NOMO-1 treated with DMSO at 0.1 percent for 48 hours (cell line): Measurements from ENCODE around the gene GPD2.
A peak's percentile ranks its signal among the peaks of the same experiment; 100 is the strongest.
"Not testable (repeated sequence)": the region's sequence is repeated elsewhere in the genome, so short reads cannot be mapped to it uniquely, and the experiment has no call there.

Experiments used
- DNase-seq: peaks from one replicate; lab custom pipeline; 2025; ENCODE audit not compliant: unreplicated experiment; lab: John Stamatoyannopoulos, UW

GPD2 gene

DNA sequence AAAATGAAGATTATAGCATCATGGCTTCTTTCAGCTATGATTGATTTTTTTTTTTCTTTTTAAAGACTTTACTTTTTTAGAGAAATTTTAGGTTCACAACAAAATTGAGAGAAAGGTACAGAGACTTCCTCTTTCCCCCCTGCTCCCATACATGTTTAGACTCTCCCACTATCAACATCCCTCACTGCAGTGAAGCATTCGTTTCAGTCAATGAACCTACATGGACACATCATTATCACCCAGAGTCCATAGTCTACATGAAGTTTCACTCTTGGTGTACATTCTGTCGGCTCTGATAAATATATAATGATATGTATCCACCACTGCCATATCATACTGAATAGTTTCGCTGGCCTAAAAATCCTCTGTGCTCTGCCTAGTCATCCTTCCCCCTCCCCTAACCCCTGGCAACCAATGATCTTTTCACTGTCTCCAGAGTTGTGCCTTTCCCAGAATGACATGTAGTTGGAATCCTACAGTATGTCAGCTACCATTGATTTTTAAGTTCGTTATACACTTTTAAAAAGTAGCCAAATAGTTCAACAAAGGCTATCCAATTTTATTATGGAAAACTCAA lies 86.8 kb downstream of the GPD2 start:
- no peak for DNase-seq

DNA sequence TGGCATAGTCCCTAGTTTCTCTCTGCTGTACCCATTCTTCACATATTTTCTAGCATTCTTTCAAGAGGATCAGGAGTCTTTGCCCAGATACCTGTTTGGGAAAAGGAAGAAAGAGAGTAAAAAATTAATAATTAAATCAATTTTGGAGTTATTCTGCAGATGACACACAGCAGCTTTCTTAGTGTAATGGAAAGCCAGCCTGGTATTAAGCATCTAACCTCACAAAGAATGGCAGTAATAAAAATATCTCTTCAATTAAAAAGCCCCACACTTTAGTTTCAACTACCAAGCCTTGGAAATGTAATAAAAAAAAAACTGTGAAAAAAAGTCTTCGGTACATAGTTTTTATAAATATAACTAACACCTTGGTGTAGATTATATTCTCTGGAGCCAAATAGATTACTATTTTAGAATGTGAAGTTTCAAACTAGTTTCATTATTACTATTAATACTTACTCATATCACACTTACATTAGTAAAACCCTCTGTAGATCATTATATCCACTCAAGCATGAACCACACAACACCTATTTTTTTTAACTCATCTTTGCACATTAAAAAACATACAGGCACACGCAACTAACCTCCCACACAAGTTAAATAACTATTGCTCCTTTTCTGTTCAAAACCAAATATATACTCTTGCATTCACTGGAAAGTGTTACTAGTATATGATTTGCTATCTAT lies 90.9 kb downstream of the GPD2 start:
- DNase-seq, result no peak

DNA sequence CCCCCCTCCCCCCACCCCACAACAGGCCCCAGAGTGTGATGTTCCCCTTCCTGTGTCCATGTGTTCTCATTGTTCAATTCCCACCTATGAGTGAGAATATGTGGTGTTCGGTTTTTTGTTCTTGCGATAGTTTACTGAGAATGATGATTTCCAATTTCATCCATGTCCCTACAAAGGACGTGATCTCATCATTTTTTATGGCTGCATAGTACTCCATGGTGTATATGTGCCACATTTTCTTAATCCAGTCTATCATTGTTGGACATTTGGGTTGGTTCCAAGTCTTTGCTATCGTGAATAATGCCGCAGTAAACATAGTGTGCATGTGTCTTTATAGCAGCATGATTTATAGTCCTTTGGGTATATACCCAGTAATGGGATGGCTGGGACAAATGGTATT lies 92.4 kb downstream of the GPD2 start:
- not testable (repeated sequence) for DNase-seq

DNA sequence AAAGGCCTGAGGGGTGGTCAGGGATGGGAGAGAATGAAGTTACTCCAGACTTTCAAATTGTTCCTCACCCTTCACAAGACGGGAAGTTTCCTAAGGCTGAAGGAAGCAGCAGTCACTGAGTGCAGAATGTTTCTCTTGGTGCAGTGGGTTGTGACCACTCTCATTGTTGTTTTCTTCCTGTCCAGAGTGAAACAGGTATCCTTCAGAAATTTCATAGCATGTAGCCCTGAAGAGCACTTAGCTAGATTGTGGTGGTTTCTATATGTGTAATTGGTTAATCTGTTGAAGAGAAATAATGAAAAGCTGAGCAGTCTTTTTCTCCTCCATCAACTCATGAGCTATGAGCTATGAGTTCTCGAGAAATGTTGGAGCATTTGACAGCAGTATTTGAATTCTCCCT lies 96.8 kb downstream of the GPD2 start:
- DNase-seq, result no peak

DNA sequence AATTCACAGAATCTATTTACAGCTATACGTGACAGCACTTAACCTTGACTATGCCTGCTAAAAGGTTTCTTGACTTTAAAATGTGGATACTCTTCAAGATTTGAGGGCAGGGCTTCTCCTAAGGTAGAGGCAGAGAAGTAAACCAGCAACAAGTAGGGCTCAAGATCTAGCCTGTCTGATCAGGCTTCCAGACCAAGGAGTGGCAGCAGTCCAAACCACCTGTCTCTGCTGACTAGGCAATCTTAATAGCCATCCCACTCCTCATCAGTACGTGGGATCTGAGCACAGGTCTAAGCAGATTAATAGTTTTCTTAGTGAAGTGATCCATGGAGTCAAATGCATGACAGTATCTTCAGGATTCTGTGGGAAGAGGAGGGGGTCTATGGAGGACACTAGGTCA lies 100.4 kb downstream of the GPD2 start:
- DNase-seq, result no peak

DNA sequence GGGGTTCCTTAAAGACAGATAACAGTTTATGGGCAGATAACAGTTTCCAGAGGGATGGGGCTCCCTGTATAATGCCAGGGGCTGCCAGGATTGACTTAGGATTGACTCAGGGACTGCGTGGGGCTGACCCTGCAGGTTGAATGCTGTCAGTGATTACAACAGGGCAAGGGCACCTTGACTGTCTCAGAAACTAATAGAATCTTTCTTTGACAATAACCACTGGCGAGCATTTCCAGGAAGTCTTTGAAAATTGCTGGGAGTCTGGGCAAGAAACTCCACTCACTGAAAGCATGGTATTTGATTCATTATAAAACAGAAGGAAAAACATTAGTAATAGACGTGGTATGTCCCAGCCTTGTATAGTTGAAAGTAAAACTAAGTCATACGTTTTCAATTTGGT lies 101.0 kb downstream of the GPD2 start:
- DNase-seq, result no peak

DNA sequence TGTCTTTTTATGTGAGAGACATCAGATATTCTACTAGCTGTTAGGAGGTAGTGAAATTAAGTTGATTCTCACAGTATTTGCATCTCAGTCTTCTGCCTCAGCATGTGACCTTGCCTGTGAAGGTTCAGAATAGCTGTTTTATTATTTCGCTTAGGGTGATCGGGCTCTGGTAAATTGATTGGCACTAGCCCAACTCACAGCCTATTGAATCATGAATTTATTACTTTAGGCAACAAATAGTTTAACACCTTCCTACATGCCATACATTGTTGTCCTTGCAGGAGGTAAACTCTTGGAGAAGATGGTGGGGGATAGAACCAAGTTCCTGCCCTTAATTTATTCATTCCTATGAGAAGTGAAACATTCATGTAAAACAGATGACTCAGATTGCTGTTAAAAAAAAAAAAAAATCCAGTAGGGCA lies 101.9 kb downstream of the GPD2 start:
- no peak for DNase-seq

DNA sequence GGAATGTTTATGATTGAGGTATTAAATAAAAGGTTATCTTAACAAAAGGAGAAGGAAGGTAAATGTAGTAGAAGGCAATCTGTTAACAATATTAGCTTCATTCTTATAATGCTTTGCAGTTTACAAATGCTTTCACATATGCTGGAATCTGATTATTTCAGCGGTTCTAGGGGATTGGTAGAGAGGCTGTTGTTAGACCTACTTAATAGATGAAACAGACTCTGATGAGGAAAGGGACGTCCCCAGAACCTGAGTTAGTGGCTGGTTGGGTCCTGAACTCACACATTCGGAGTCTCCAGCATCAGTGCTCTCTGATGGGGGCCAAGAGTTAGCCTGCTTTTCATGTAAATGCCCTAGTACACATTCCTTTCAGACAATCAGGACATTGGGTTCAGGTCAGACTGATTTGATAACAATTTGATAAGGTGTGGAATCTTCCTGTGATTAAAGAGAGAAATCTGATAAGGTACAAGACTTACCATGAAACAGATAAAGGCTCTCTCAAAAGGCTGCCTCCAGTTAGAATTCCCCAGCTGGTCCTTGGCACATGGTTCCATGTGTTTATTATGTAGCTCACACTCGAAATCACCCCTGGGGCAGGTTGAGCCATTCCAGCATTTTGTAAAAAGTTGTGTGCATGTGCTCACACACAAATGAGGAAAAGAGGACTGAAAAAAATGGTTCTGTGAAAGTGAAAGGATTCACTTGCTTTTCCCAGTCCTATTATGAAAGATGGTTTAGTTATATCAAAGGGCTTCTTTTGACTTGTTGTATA lies 103.1 kb downstream of the GPD2 start:
- no peak for DNase-seq

DNA sequence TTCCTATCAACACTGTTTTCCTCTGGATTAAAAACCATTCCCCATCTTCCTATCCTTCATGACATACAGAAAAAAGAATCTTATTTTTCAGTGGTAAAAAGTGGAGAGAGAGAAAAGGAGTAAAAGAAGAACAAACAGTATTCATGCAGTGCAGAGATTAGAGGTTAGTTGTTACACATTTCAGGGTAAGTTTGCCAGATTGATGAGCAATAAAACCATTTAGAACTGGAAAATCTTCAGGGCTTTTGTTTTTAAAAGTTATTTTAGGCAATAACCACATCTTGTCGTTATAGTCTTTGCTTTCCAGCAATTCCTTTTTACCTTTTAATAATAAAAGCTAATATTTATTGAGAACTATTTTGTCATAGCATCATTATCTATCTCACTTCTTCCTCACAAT lies 104.5 kb downstream of the GPD2 start:
- no peak for DNase-seq

DNA sequence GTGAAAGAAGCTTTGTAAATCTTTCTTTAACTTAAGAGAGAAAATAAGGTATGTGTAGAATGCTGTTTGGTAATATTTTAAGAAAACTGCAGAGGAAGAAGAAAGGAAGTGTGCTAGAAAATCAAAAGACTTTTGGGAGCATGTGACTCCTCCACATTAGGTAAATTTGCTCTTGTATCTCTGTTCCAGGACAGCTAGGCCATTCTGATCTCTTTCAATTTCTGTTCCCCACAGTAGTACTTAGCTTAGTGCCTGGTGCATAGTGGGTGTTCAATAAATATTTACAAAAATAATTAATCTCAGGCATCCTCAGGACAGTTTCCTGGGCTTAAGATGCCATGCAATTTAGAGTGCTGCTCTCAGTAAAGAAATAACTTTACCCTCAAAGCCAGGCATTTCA lies 105.0 kb downstream of the GPD2 start:
- DNase-seq, result no peak

DNA sequence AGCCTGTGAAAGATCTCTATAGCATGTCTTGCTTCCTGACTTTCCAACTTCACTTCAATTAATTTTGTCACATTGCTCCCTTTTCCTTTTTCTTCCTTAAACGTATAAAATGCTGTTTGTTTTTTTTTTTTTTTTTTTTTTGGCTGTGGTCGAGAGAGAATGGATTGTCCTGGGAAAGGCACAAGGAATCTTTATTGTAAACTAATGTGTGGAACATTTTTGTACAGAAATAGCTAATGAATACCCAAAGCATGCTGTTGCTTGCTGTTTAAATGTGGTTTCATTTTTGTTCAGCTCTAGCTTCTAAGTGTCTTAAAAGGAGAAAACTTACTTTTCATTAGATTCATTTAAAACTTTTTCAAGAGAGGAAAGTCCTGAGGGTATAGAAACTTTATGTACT lies 105.5 kb downstream of the GPD2 start:
- no peak for DNase-seq

DNA sequence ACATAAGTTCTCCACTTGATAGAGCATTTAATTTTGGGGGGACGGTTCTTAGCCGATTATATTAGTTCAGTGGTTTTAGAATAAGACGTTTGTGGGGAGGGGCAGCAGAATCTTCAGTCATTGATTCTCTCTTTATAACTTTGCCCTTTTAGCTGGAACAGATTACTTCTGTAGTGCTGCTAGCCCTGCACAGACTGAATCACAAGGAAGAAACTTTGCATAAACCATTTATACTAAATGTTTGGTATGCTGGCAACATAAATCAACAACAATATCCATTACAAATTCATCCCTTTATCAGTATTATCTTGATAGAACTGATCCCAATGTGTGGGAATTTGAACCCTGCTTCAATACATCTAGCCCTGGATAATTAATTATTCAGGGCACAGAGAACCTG lies 112.2 kb downstream of the GPD2 start:
- no peak for DNase-seq

DNA sequence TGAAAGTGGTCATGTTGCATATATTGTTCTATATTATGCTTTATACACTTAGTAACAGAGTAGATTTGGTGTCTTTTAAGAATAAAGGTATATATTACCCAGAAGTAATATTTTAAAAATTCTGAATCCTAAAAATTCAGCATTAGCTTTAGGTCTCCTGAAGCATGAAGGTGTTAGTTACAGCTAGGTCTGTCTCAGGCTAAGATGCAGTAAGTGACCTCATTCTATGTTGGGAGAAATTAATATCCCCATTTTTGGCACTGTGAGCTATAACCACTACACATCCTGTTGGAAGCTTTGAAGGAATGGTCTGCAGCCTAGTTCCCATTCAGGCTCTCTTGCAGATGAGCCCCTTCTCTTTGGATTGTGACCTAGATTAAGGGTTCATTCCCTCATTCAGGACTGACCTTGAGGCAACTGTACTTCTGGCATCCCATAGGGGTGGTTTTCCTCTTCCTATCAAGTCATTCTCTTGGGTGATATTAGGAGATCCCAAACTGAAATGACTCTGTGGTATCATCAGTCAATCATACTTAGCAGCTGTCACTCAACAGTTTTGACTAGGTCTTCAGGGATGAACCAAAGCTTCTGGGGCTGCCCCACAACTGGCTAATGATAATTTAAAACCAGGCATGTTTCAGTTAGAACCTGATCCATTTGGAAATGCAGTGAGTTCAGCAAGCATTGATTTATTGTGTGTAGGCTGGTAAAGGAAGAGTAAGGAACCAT lies 117.7 kb downstream of the GPD2 start:
- DNase-seq, result no peak

DNA sequence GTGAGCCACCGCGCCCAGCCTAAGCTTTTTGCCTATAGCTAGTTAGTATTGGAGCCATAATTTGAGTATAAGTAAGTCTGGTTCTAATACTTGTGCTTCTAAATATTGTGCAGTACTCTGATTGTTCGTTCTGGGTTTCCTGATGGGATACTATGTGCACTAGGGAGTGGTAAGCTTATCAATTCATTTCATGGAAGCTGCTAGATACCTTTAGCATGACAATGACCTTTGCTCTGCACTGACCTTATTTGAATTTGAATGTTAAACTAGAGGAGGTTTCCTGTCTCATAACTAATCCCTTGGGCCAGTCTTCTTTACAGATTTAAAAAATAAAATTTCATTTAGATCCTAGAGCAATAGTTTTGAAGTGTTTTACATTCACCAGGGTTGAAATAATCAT lies 125.1 kb downstream of the GPD2 start:
- DNase-seq, result no peak

DNA sequence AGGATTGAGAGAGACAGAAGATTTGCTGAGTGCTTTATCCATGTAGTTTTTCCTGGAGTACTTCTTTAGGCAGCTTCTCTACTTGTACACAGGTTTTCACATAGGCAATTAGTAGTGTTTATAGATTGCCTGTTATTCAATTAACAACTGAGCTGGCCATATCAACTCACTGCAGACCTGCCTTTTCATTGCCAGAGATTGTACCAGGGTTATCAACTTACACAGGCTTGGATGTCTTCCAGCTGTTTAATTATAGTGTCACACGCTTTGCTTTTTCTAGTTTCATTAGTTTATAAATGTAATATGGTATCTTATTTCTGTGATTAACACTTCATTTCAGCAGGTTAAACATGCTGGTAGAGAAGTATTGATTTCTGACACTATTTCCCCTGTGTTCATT lies 125.9 kb downstream of the GPD2 start:
- DNase-seq, result no peak

DNA sequence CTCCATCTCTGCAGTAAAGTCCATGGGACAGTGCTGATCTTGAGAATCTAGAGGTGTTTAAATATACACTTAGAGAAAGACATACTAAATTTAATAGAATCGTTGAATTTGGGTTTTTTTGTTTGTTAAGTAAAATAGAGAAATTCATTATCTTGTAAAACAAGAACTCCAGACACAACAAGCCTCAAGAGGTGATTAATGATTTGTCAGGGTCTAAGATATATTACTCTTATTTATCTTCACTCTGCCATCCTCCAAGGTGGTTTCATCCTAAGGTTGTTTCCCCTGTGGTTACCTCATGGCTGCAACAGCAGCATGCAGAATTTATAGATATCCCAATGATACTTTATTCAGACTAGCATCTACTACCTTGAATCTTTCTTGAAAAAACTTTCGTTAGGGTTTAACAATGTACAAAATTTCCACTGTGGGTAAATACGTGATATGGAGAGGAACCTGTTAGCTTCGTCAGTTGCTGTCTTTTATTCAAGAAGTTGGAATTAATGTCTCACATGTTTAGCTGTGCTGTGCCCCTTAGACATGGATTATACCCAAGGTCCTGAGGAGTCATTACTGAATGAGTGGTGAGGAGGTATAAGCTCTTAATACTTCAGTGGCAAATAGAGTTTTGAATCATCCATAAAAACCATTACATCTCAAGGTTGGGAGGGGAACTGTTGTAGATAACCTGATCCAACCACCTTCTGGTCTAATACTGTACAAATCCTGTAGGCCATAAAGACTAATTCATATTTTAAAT lies 128.0 kb downstream of the GPD2 start:
- no peak for DNase-seq

DNA sequence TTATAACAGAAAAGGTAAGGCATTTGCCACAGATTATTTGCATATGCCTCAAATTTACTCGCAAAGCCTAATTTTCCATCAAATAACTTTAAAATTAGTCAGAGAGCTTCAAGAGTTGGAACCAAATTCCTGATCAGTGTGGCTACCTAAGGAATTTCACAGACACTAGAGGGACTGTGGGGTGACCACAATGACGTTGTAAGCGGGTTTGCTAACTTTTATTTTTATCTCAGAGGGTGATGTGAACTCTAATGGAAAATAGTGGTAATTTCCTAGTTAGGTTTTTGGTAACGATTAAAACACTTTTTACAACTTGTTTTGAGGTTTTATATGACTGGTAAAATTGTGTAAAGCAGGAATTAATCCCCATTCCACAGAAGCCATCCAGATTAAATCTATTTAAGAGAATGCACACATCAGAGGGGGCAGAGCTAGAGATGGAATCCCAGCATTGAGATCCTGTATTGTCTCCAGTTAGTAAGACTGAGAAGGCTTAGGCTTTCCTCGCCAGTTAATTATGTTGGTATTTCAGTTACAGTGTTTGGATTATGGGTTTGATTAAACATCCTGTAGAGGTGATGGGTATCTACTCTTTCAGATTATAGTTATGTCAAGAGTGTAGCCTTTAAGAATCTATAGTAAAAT lies 129.0 kb downstream of the GPD2 start:
- no peak for DNase-seq

DNA sequence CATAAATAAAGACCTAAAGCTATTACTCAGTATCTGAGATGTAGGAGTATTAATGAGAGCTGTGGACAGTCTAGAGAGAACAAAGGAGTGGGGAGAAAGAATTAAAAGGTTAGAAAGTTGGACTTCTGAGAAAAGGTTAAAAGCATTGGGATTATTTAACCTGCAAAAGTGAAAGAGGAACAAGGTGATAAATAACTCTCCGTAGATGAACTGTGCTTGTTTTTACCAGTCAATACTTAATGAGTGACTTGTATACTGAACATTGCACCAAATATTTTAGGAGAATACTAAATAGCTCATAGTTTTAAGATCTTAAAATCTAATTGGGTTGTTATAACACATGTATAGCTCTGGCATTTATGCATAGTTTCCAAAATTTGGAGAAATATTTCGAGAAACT lies 137.5 kb downstream of the GPD2 start:
- DNase-seq, result peak; percentile 41

DNA sequence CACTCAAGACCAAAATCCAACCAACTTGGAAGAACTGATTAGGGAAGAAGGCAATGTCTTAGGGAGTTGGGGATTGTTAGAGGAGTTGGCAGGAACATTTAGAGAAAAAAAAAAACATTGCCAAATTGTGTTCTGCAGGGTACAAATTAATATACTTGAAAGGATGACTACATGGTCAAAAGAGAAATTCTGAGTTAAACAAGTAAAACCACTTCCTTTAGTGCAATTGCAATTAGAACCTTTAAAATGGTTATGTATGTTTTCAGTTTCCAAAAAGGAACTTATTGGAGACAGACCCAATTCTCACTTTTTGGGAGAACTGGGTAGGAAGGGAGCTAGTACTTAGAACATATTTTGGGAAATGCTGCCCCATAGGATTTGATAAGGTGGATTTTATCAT lies 137.9 kb downstream of the GPD2 start:
- peak; percentile 7 for DNase-seq

DNA sequence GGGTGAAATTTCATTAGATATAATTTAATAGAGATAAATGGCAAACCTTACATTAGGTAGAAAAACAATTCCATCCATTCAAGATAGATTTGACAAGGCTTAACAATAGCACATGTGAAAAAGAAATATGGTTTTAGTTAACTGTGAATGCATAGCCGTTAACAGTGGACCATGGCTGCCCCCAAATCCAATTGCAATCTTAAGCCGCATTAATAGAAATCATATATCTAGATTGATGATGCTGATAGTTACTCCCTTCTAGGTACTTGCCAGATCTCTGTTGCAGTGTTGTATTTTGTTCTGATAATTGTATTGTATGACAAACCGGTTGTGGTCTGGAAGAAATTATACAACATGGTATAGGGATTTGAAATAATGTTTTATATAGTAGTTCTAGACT lies 139.8 kb downstream of the GPD2 start:
- DNase-seq, result no peak

DNA sequence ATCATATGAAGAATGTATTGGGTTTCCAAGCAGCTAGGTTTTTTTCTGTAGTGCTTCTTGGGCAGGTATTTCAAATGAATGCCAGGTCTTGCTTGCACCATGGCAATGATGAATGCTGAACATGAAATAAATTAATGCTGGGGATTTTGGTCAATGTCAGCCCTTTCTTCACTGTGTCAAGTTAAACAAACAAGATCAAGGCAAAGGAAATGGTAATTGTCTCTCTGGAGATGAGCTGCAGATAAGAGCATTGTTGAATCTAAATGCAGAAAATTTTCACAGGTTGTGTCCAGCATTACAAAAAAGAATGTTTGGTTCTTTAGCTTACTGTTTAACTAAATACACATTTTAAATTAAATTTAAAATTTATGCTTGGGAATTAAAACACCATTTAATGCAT lies 144.3 kb downstream of the GPD2 start:
- no peak for DNase-seq
